Measurements from ENCODE around the gene OCSTAMP.

Gene OCSTAMP

GRCh38 chr20:46550461-46550860 is at the start of gene OCSTAMP:
TSS of gene OCSTAMP (minus strand) at chr20:46550654. CDS start at chr20:46550560, 94 bp downstream.
- DNase-seq, result no peak

- DNase-seq, result no peak
These were observed 49.0 kb upstream of the OCSTAMP start for GRCh38 chr20:46599227-46599987.

- DNase-seq, result no peak
These were observed 45.5 kb upstream of the OCSTAMP start for GRCh38 chr20:46595933-46596332.

GRCh38 chr20:46594725-46595124 is 44.3 kb upstream of the OCSTAMP start:
- no peak for DNase-seq

- no peak for DNase-seq
These were observed 42.3 kb upstream of the OCSTAMP start for GRCh38 chr20:46592580-46593362.

GRCh38 chr20:46590443-46590842 is 40.0 kb upstream of the OCSTAMP start:
- no peak for DNase-seq

- DNase-seq, result no peak
These were observed 38.4 kb upstream of the OCSTAMP start for GRCh38 chr20:46588532-46589511.

GRCh38 chr20:46587986-46588385 is 37.5 kb upstream of the OCSTAMP start:
- no peak for DNase-seq

GRCh38 chr20:46586724-46587123 is 36.3 kb upstream of the OCSTAMP start:
- no peak for DNase-seq

- DNase-seq, result no peak
These were observed 34.1 kb upstream of the OCSTAMP start for GRCh38 chr20:46584508-46584907.

GRCh38 chr20:46583411-46584214 is 33.2 kb upstream of the OCSTAMP start:
- no peak for DNase-seq

GRCh38 chr20:46582648-46583047 is 32.2 kb upstream of the OCSTAMP start:
- no peak for DNase-seq

GRCh38 chr20:46581391-46581790 is 30.9 kb upstream of the OCSTAMP start:
- no peak for DNase-seq

- DNase-seq, result no peak
These were observed 30.3 kb upstream of the OCSTAMP start for GRCh38 chr20:46580613-46581205.

GRCh38 chr20:46578745-46579144 is 28.3 kb upstream of the OCSTAMP start:
- no peak for DNase-seq

GRCh38 chr20:46576774-46577395 is 26.4 kb upstream of the OCSTAMP start:
- no peak for DNase-seq

- DNase-seq, result no peak
These were observed 25.5 kb upstream of the OCSTAMP start for GRCh38 chr20:46575937-46576461.

GRCh38 chr20:46575394-46575793 is 24.9 kb upstream of the OCSTAMP start:
- no peak for DNase-seq

GRCh38 chr20:46573788-46574584 is 23.5 kb upstream of the OCSTAMP start:
- no peak for DNase-seq

- no peak for DNase-seq
These were observed 22.8 kb upstream of the OCSTAMP start for GRCh38 chr20:46573234-46573633.

All from stimulated activated CD4-positive, alpha-beta T cell treated with anti-CD3 and anti-CD28 coated beads, Interleukin-4, amount 100 ng/mL, for 4 hours (primary cell).